Stomach (tissue), 9 donors: ENCODE results near the gene NEDD9. TPM values are rescaled to one million over a fixed set of nuclear protein-coding genes. Genes with fewer than 3 reads are reported as not detected.

Source experiments
- DNase-seq, 2 donors: peaks; one replicate each; pipeline versions ENCODE4 v3.0.0 to v3.0.0-alpha.2; 2013 to 2019
- H3K27ac ChIP-seq, 5 donors: fragments of 200-600 bp in 4 of 5; sonication (generic) in 4 of 5; one replicate each; pipeline ENCODE4 v1.5.1; 2013 to 2019; ENCODE audit warnings: mild to moderate bottlenecking in 1 of 5, moderate library complexity in 1 of 5
- H3K27me3 ChIP-seq, 3 donors: fragments of 200-600 bp; sonication (generic); one replicate each; pipeline ENCODE4 v1.5.1; 2017 to 2019; ENCODE audit warnings: mixed run types in 1 of 3
- H3K36me3 ChIP-seq, 4 donors: fragments of 200-600 bp; sonication (generic); 1 replicate in 3 of 4; 2 replicates in 1 of 4; pipeline ENCODE4 v1.5.1; 2016 to 2019
- H3K4me1 ChIP-seq, 4 donors: fragments of 200-600 bp; sonication (generic); one replicate each; pipeline ENCODE4 v1.5.1; 2016 to 2019
- H3K4me3 ChIP-seq, 4 donors: fragments of 200-600 bp; sonication (generic) in 3 of 4; one replicate each; pipeline ENCODE4 v1.5.1; 2016 to 2019; ENCODE audit warnings: mild to moderate bottlenecking in 1 of 4
- H3K9me3 ChIP-seq, 4 donors: fragments of 200-600 bp; sonication (generic); one replicate each; pipeline ENCODE4 v1.5.1; 2016 to 2019
- EP300 ChIP-seq: sonication (generic); formaldehyde crosslinking; IDR thresholded peaks from one replicate; pipeline ENCODE4 v1.6.1; 2017; ENCODE audit warnings: antibody characterized with exemption
- POLR2A ChIP-seq, 4 donors: fragments of 450-650 bp; IDR thresholded peaks; one replicate each; pipeline ENCODE4 v1.6.1; 2016; ENCODE audit warnings: antibody characterized with exemption in 4 of 4, control low read depth in 2 of 4, mild to moderate bottlenecking in 1 of 4, moderate library complexity in 1 of 4
- POLR2AphosphoS5 ChIP-seq, 3 donors: sonication (generic); formaldehyde crosslinking; IDR thresholded peaks; one replicate each; pipeline ENCODE4 v1.6.1; 2016; ENCODE audit warnings: antibody characterized with exemption in 3 of 3
- WGBS, 5 donors: extraction: QIAGEN DNeasy Blood & Tissue Kit in 3 of 5; methylation state at CpG; one replicate each; pipeline versions ENCODE4 v1.1.5 to v1.1.7; 2013 to 2018; 5-methylcytosine and 5-hydroxymethylcytosine counted together
- intact Hi-C: fragments of 100-400 bp; cut with DNase I; formaldehyde crosslinking; loops from one replicate; pipeline ENCODE4 v1.15.1; 2023; ENCODE audit warnings: low total_unique reads
- polyA plus RNA-seq, 3 donors: library from polyadenylated mRNA; stranded (reverse); fragments of 200-250 nt; gene quantifications; one replicate each; pipeline ENCODE4 v1.2.3, GENCODE V29; 2013
- total RNA-seq, 5 donors: library from RNA; depleted of rRNA; stranded (reverse); fragments of >200 nt; gene quantifications; one replicate each; pipeline versions ENCODE4 v1.1.0 to v1.2.3, GENCODE V29; 2014 to 2016
- TF ChIP-seq, protein P1 (sequence below), 7 experiments: fragments of 450-650 bp in 4 of 7; fragments of 200-600 bp in 3 of 7; sonication (generic) in 3 of 7; IDR thresholded peaks; one replicate each; pipeline ENCODE4 v1.5.1; 2016 to 2019; ENCODE audit warnings: antibody characterized with exemption in 7 of 7, control low read depth in 2 of 7, mild to moderate bottlenecking in 1 of 7
- donor health status: healthy with polysubstance abuse.
- donor health status: Bipolar disorder and iron deficiency.
- donor health status: healthy.

The NEDD9 gene
- total and polyA plus RNA-seq, 8 donors, result 4.2 to 97.9 (median 26.9) TPM

DNA sequence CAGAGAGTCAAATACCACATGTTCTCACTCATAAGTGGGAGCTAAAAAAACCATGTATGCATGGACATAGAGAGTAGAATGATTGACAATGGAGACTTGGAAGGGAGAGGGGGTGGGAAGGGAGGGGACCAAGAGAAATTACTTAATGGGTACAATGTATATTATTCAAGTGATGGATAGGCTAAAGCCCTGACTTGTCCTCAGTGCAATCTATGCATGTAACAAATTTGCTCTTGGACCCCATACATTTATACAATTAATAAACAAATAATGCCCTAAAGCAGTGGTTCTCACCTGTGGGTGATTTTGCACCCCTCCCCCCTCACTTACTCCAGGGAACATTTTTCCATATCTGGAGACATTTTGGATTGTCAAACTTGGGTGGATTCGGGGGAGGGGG, 33.5 kb upstream of the NEDD9 start:
- 87 to 98% (median 97%) methylated on average over 1 of the region's 1 CpG for WGBS, 5 donors
- no peak overlapping the region for H3K27ac ChIP-seq
- no peak for TF ChIP-seq POLR2AphosphoS5 (IDR thresholded peaks at IDR 0.05)
- TF ChIP-seq, protein P1, sequence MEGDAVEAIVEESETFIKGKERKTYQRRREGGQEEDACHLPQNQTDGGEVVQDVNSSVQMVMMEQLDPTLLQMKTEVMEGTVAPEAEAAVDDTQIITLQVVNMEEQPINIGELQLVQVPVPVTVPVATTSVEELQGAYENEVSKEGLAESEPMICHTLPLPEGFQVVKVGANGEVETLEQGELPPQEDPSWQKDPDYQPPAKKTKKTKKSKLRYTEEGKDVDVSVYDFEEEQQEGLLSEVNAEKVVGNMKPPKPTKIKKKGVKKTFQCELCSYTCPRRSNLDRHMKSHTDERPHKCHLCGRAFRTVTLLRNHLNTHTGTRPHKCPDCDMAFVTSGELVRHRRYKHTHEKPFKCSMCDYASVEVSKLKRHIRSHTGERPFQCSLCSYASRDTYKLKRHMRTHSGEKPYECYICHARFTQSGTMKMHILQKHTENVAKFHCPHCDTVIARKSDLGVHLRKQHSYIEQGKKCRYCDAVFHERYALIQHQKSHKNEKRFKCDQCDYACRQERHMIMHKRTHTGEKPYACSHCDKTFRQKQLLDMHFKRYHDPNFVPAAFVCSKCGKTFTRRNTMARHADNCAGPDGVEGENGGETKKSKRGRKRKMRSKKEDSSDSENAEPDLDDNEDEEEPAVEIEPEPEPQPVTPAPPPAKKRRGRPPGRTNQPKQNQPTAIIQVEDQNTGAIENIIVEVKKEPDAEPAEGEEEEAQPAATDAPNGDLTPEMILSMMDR (IDR thresholded peaks at IDR 0.05), result no peak
- no peak for TF ChIP-seq POLR2A (IDR thresholded peaks at IDR 0.05)
- TF ChIP-seq EP300, result no peak
- no peaks in the 10 kb centered on the region for H3K9me3 ChIP-seq
- H3K27me3 ChIP-seq, result no peaks in the 10 kb centered on the region
- no peak for DNase-seq
- H3K36me3 ChIP-seq, result no peaks in the 10 kb centered on the region
- intact Hi-C loops, result no loop called here
- H3K4me3 ChIP-seq, result no peak overlapping the region
- peaks cover 13 to 38% (median 27%) of the 10 kb centered on the region in 4 donors for H3K4me1 ChIP-seq

- Histone ChIP-seq H3K4me1 (peaks cover 7 to 26% (median 17%) of the 10 kb centered on the region in 4 donors), H3K4me3 (no peak overlapping the region), H3K9me3 (no peaks in the 10 kb centered on the region), H3K27me3 (no peaks in the 10 kb centered on the region), H3K36me3 (no peaks in the 10 kb centered on the region), H3K27ac (peak overlapping the region in 3 of 5 donors; percentile 69 to 77 (median 71))
- intact Hi-C loops, result no loop called here
- TF ChIP-seq, protein P1 (IDR thresholded peaks at IDR 0.05), result no peak
- TF ChIP-seq POLR2AphosphoS5 (IDR thresholded peaks at IDR 0.05) (no peak), EP300 (no peak), POLR2A (IDR thresholded peaks at IDR 0.05) (no peak)
- 90 to 96% (median 93%) methylated on average over 6 of the region's 6 CpGs for WGBS, 5 donors
- DNase-seq, result no peak
Observed at GRCh38 chr6:11264100-11264499, 31.6 kb upstream of the NEDD9 start.

GRCh38 chr6:11263291-11263775, 30.9 kb upstream of the NEDD9 start:
- Histone ChIP-seq H3K36me3 (no peaks in the 10 kb centered on the region), H3K27me3 (no peaks in the 10 kb centered on the region), H3K27ac (peak overlapping the region; percentile 63 to 77 (median 69)), H3K9me3 (no peaks in the 10 kb centered on the region), H3K4me3 (no peak overlapping the region), H3K4me1 (peaks cover 11 to 34% (median 21%) of the 10 kb centered on the region in 4 donors)
- intact Hi-C loops, result no loop called here
- 13 to 32% (median 20%) methylated on average over 5 of the region's 5 CpGs for WGBS, 5 donors
- DNase-seq, result peak; percentile 75 to 88
- TF ChIP-seq POLR2AphosphoS5 (IDR thresholded peaks at IDR 0.05), result peak; percentile 46 to 88 (median 58)
- no peak for TF ChIP-seq EP300
- TF ChIP-seq POLR2A (IDR thresholded peaks at IDR 0.05), result no peak

DNA sequence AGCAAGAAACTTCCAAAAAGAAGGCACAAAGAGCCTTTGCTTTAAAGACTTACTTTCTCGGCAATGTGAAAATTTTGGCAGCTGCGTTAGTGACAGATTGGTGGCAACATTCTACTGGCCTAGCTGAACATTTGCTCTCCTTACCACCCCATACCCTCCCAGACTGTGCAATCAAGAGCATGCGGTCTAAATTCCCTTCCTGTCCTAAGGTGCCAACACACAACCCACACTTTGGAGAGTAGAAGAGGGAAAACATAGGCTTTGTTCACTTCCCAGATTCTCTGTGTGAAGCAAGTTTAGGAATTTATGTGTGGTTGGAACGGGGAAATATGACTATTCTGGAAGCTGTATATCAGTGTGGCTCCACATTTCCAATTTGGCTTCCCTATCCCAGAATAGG, 29.8 kb upstream of the NEDD9 start:
- Histone ChIP-seq H3K27ac (no peak overlapping the region), H3K27me3 (no peaks in the 10 kb centered on the region), H3K4me1 (peaks cover 11 to 35% (median 21%) of the 10 kb centered on the region in 4 donors), H3K4me3 (no peak overlapping the region), H3K9me3 (no peaks in the 10 kb centered on the region), H3K36me3 (no peaks in the 10 kb centered on the region)
- TF ChIP-seq EP300 (no peak), POLR2A (IDR thresholded peaks at IDR 0.05) (no peak), POLR2AphosphoS5 (IDR thresholded peaks at IDR 0.05) (no peak)
- TF ChIP-seq, protein P1 (IDR thresholded peaks at IDR 0.05), result no peak
- DNase-seq, result no peak
- intact Hi-C loops, result no loop called here
- WGBS, 5 donors, result 45 to 73% (median 69%) methylated on average over 4 of the region's 4 CpGs
